Amygdala (tissue), 56 donors: ENCODE data around the gene SEC62.

Experiments
- DNase-seq, 56 donors: peaks; one replicate each; lab custom pipeline; 2025; lab: John Stamatoyannopoulos, UW

The SEC62 gene

GRCh38 chr3:169966951-169967915 lies 626 bp downstream of the SEC62 start:
- DNase-seq = peak in 28 of 56 donors; percentile 3 to 79 (median 59)

- no peak for DNase-seq
These were observed 1.7 kb downstream of the SEC62 start for GRCh38 chr3:169968224-169968885.

- no peak for DNase-seq
These were observed 2.8 kb downstream of the SEC62 start for GRCh38 chr3:169969174-169970095.

GRCh38 chr3:169970847-169971246 lies 4.2 kb downstream of the SEC62 start:
- DNase-seq = no peak

- DNase-seq = no peak
These were observed 4.9 kb downstream of the SEC62 start for GRCh38 chr3:169971522-169971921.

GRCh38 chr3:169980055-169980454 lies 13.4 kb downstream of the SEC62 start:
- no peak for DNase-seq

GRCh38 chr3:169984292-169984691 lies 17.7 kb downstream of the SEC62 start:
- no peak for DNase-seq

GRCh38 chr3:169990431-169990830 lies 23.8 kb downstream of the SEC62 start:
- DNase-seq = no peak

- DNase-seq = no peak
These were observed 25.5 kb downstream of the SEC62 start for GRCh38 chr3:169992156-169992555.

GRCh38 chr3:169992781-169993180 lies 26.2 kb downstream of the SEC62 start:
- no peak for DNase-seq

GRCh38 chr3:169993761-169994160 lies 27.2 kb downstream of the SEC62 start:
- DNase-seq = no peak

- DNase-seq = no peak
These were observed 29.5 kb downstream of the SEC62 start for GRCh38 chr3:169996063-169996462.

GRCh38 chr3:169998668-169999131 lies 32.1 kb downstream of the SEC62 start:
- DNase-seq = no peak

- DNase-seq = no peak
These were observed 32.8 kb downstream of the SEC62 start for GRCh38 chr3:169999433-169999832.

GRCh38 chr3:170000051-170000450 lies 33.4 kb downstream of the SEC62 start:
- no peak for DNase-seq

- no peak for DNase-seq
These were observed 35.6 kb downstream of the SEC62 start for GRCh38 chr3:170002231-170002630.

- DNase-seq = no peak
These were observed 36.3 kb downstream of the SEC62 start for GRCh38 chr3:170002879-170003278.

GRCh38 chr3:170003881-170004356 lies 37.3 kb downstream of the SEC62 start:
- DNase-seq = no peak

- DNase-seq = peak in 1 of 56 donors; percentile 9
These were observed 40.5 kb downstream of the SEC62 start for GRCh38 chr3:170007031-170007663.

GRCh38 chr3:170010498-170010897 lies 43.9 kb downstream of the SEC62 start:
- DNase-seq = no peak
